HG02610 (cell line): ENCODE measurements around the gene RBM43.

Experiments used
- ATAC-seq: cut with Tn5 transposase; IDR thresholded peaks from one replicate; pipeline ENCODE4 v1.9.1; 2021; ENCODE audit warnings: mild to moderate bottlenecking, moderate library complexity; ENCODE audit not compliant: unreplicated experiment

Gene RBM43

DNA sequence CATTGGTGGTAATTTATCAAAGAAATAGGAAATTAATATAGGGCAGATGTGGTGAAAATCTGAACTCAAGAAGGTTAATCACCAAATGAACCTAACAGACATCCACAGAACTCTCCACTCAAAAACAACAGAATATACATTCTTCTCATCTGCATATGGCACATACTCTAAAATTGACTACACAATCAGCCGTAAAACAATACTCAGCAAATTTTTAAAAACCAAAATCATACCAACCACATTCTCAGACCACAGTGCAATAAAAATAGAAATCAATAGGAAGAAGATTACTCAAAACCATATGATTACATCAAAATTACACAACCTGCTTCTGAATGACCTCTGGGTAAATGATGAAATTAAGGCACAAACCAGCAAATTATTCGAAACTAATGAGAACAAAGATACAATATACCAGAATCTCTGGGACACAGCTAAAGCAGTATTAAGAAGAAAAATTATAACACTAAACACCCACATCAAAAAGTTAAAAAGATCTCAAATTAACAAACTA, 31.0 kb downstream of the RBM43 start:
- no peak for ATAC-seq

GRCh38 chr2:151228847-151229512, 32.7 kb downstream of the RBM43 start:
- ATAC-seq, result no peak

GRCh38 chr2:151217343-151217742, 44.3 kb downstream of the RBM43 start:
- ATAC-seq, result no peak

GRCh38 chr2:151207100-151207499, 54.6 kb downstream of the RBM43 start:
- no peak for ATAC-seq

DNA sequence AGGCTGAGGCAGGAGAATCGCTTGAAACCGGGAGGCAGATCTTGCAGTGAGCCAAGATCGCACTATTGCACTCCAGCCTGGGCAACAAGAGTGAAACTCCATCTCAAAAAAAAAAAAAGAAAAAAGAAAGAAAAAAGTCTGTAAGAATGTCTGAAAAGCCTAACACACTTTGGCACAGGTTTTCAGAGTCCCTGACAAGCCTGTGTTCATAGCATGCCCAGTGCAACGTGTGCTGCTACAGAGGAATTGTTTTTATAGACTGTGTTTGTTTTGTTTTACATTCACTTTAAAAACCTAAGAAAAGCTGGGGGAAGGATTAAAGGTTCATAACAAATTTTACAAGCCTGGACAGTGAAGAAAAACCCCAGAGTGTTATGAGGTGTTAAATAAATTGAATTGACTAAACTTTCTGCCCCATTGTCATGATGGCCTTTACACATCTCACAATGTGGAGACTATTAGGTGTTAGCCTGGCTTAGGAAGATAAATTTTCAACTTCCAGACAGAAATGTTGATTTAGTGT, 55.2 kb downstream of the RBM43 start:
- ATAC-seq, result no peak

DNA sequence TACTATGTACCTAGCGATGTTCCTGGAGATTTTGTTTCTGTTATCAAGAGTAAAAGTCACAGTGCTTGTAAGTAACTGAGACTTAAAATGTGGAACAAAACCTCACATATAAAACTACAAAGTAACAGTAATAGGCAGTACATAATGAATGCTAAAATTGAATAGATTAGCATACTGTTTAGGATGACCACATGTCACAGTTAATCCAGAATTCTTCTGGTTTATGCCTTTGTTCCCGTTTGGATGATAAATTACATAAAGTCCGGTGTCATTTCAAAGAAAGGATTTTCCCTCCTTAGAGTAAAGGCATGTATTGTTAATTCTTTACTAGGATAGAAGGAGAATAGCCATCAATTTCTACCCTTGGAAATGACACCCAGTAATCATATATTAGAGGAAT, 56.1 kb downstream of the RBM43 start:
- ATAC-seq, result no peak

DNA sequence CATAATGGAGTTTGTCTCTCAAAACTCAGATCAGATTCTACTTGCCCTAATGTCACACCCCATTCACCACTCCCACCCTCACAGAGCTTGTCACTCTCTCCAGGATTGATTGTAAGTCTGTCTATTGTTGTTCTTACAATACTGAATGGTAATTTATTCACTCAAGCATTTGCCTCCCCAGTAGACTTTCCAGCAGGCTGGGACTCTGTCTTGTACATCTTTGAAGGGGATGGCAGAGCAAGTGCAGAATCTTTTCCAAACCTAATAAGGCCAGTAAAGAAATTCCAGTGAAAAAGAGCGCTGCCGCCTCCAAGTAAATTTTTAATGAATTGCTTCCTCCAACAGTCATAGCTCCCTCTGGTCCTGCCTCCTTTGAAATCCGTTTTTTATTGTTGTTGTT, 56.9 kb downstream of the RBM43 start:
- no peak for ATAC-seq

DNA sequence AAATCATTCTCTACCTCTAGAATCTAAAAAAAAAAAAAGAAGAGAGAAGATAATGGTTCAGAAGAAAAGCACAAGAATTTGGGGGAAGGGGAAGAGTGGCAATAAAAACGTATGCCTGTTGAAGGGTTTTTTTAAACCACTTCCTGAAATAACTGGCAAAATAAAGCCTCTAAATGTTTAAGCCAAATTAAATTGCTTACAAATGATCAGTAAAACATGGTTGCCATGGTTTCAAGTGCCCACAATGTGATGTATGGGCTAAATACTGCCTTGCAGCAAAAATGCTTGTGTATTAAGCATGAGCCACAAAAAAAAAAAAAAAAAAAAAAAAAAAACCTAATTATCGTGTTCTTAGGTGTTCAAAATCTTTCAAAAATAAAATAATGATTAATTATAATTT, 60.8 kb downstream of the RBM43 start:
- ATAC-seq, result no peak

- no peak for ATAC-seq
Observed at GRCh38 chr2:151200277-151200676, 61.4 kb downstream of the RBM43 start.

DNA sequence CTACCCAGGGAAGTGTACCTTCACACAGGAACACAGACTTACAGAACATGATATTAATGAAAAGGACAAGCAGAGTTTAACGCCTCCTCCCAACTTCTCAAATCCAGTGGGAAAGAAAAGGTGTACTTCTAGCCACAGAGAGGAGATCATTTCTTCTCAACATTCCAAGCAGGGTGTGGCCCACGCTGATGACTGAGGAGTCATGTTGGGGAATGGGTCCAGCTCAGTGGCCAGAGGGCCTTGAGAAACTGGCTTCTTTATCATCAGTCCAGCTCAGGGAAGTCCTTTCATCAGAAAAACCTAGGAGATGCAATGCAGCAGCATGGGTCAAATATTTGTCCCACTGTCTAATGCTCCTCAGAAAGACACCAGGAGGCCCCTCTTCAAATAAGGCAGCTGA, 63.0 kb downstream of the RBM43 start:
- no peak for ATAC-seq
